SK-N-SH (cell line): ENCODE measurements around the gene PHF21A. TPM values are rescaled to one million over a fixed set of nuclear protein-coding genes. Genes with fewer than 3 reads are reported as not detected.

Experiments used
- CTCF ChIA-PET: fragments of 300-600, 350-600 bp; formaldehyde crosslinking; extraction: SDS; loops from one replicate; lab custom pipeline; 2021; lab: Yijun Ruan, JAX
- POLR2A ChIA-PET: fragments of 350-600 bp; sonication (Branson Sonifier 250); formaldehyde crosslinking; extraction: SDS; loops from one replicate; lab custom pipeline; 2020; ENCODE audit warnings: antibody characterized with exemption, inconsistent platforms; lab: Yijun Ruan, JAX
- DNase-seq: peaks from one replicate; pipeline ENCODE4 v3.0.0; 2012
- H2AFZ ChIP-seq: fragments of 200-600 bp; sonication (generic); 2 replicates; pipeline ENCODE4 v1.8.1; 2016; ENCODE audit warnings: antibody characterized with exemption, mild to moderate bottlenecking, low read depth
- H3F3A ChIP-seq: fragments of 200-600 bp; sonication (generic); replicated peaks from 2 replicates; pipeline ENCODE3; 2016; ENCODE audit warnings: antibody characterized with exemption, mild to moderate bottlenecking; ENCODE audit not compliant: insufficient read depth
- H3K27ac ChIP-seq, 2 experiments: fragments of 200-500 bp in 1 of 2; fragments of 200-600 bp in 1 of 2; sonication (Bioruptor generic) in 1 of 2; sonication (generic), shearing (Covaris generic) in 1 of 2; 2 replicates each; pipeline versions ENCODE4 v1.5.1 to v1.6.1; 2014 to 2016; ENCODE audit warnings: low read depth in 2 of 2, inconsistent platforms in 1 of 2, low read length in 1 of 2, mild to moderate bottlenecking in 1 of 2, mixed read lengths in 1 of 2
- H3K27me3 ChIP-seq: fragments of 200-600 bp; sonication (generic), shearing (Covaris generic); 2 replicates; pipeline ENCODE4 v1.6.1; 2016; ENCODE audit warnings: mixed run types; ENCODE audit not compliant: insufficient read depth
- H3K36me3 ChIP-seq, 2 experiments: fragments of 200-500 bp in 1 of 2; fragments of 200-600 bp in 1 of 2; sonication (Bioruptor generic) in 1 of 2; sonication (generic) in 1 of 2; replicated peaks in 1 of 2; 2 replicates each; pipeline versions ENCODE3 to v1.5.1; 2014 to 2016; ENCODE audit warnings: low read length in 1 of 2, mild to moderate bottlenecking in 1 of 2; ENCODE audit not compliant: insufficient read depth in 2 of 2, control insufficient read depth in 1 of 2
- H3K4me1 ChIP-seq, 2 experiments: fragments of 200-500 bp in 1 of 2; fragments of 200-600 bp in 1 of 2; sonication (Bioruptor generic) in 1 of 2; sonication (generic), shearing (Covaris generic) in 1 of 2; 2 replicates each; pipeline versions ENCODE4 v1.5.1 to v1.6.1; 2014 to 2016; ENCODE audit warnings: low read depth in 1 of 2, low read length in 1 of 2, mixed run types in 1 of 2; ENCODE audit not compliant: insufficient read depth in 2 of 2, control insufficient read depth in 1 of 2
- H3K4me2 ChIP-seq: fragments of 200-600 bp; sonication (generic), shearing (Covaris generic); 2 replicates; pipeline ENCODE4 v1.6.1; 2017; ENCODE audit warnings: mixed run types
- H3K4me3 ChIP-seq, 2 experiments: fragments of 200-500 bp in 1 of 2; fragments of 200-600 bp in 1 of 2; sonication (Bioruptor generic) in 1 of 2; sonication (generic), shearing (Covaris generic) in 1 of 2; 2 replicates each; pipeline versions ENCODE4 v1.5.1 to v1.8.1; 2014 to 2016; ENCODE audit warnings: low read depth in 2 of 2, inconsistent platforms in 1 of 2, low read length in 1 of 2, mild to moderate bottlenecking in 1 of 2, mixed read lengths in 1 of 2, moderate library complexity in 1 of 2
- H3K79me2 ChIP-seq: fragments of 200-600 bp; sonication (generic); 2 replicates; pipeline ENCODE4 v1.8.1; 2017; ENCODE audit warnings: mild to moderate bottlenecking; ENCODE audit not compliant: insufficient read depth
- H3K9ac ChIP-seq: fragments of 200-600 bp; sonication (generic); 2 replicates; pipeline ENCODE4 v1.6.1; 2017; ENCODE audit warnings: mixed run types
- H3K9me2 ChIP-seq: fragments of 200-600 bp; sonication (generic); 2 replicates; pipeline ENCODE4 v1.6.1; 2017; ENCODE audit warnings: mixed run types
- H3K9me3 ChIP-seq: fragments of 200-600 bp; sonication (generic); 2 replicates; pipeline ENCODE4 v1.6.1; 2017; ENCODE audit warnings: mixed run types, mild to moderate bottlenecking, moderate library complexity
- H4K20me1 ChIP-seq: fragments of 200-600 bp; sonication (generic); 2 replicates; pipeline ENCODE4 v1.6.1; 2017; ENCODE audit warnings: mild to moderate bottlenecking, mixed run types; ENCODE audit not compliant: insufficient read depth
- ELF1 ChIP-seq: IDR thresholded peaks from 2 replicates; pipeline ENCODE4 v1.4.0; 2012
- EP300 ChIP-seq, 2 experiments: IDR thresholded peaks; 2 replicates each; pipeline versions ENCODE4 v1.4.0 to v1.6.1; 2012; ENCODE audit warnings: borderline replicate concordance in 1 of 2, low read depth in 1 of 2, low read length in 1 of 2
- FOXJ3 ChIP-seq: sonication (generic); formaldehyde crosslinking; IDR thresholded peaks from 2 replicates; pipeline ENCODE4 v1.5.1; 2020; ENCODE audit warnings: mild to moderate bottlenecking, missing genetic modification reagents
- GABPA ChIP-seq: IDR thresholded peaks from 2 replicates; pipeline ENCODE4 v1.4.0; 2012; ENCODE audit warnings: low read depth, mild to moderate bottlenecking
- GATA2 ChIP-seq: sonication (generic); formaldehyde crosslinking; IDR thresholded peaks from 2 replicates; pipeline ENCODE4 v1.5.0; 2020; ENCODE audit warnings: mild to moderate bottlenecking, missing genetic modification reagents
- IRF3 ChIP-seq: fragments of 150-350 bp; IDR thresholded peaks from 2 replicates; pipeline ENCODE4 v1.6.1; 2016; ENCODE audit warnings: mild to moderate bottlenecking, low read depth, low read length
- MAX ChIP-seq: IDR thresholded peaks from 2 replicates; pipeline ENCODE4 v1.4.0; 2012; ENCODE audit warnings: low read depth
- PBX3 ChIP-seq: IDR thresholded peaks from 2 replicates; pipeline ENCODE4; 2012
- POLR2AphosphoS5 ChIP-seq: IDR thresholded peaks from 2 replicates; pipeline ENCODE4 v1.6.1; 2012; ENCODE audit warnings: low read depth, low read length
- RAD21 ChIP-seq: IDR thresholded peaks from 2 replicates; pipeline ENCODE4 v1.6.1; 2012; ENCODE audit warnings: mild to moderate bottlenecking, low read length
- REST ChIP-seq: IDR thresholded peaks from 2 replicates; pipeline ENCODE4 v1.6.1; 2012; ENCODE audit warnings: mild to moderate bottlenecking, low read depth, low read length, moderate library complexity
- RFX5 ChIP-seq: IDR thresholded peaks from 2 replicates; pipeline ENCODE4 v1.6.1; 2012; ENCODE audit warnings: mild to moderate bottlenecking, improper control_type of control experiment, low read length
- SIN3A ChIP-seq: IDR thresholded peaks from 2 replicates; pipeline ENCODE4 v1.6.1; 2012; ENCODE audit warnings: low read depth, mild to moderate bottlenecking, low read length, moderate library complexity, borderline replicate concordance
- TAF1 ChIP-seq: IDR thresholded peaks from 2 replicates; pipeline ENCODE4 v1.6.1; 2012; ENCODE audit warnings: low read depth, mild to moderate bottlenecking, low read length, moderate library complexity, borderline replicate concordance
- TCF12 ChIP-seq: IDR thresholded peaks from 2 replicates; pipeline ENCODE4 v1.4.0; 2012
- TEAD4 ChIP-seq: IDR thresholded peaks from 2 replicates; pipeline ENCODE4 v1.4.0; 2012; ENCODE audit warnings: mild to moderate bottlenecking, borderline replicate concordance; ENCODE audit not compliant: insufficient read depth
- USF1 ChIP-seq: IDR thresholded peaks from 2 replicates; pipeline ENCODE4 v1.4.0; 2012; ENCODE audit warnings: low read depth, borderline replicate concordance
- YY1 ChIP-seq: IDR thresholded peaks from 2 replicates; pipeline ENCODE4 v1.4.0; 2012; ENCODE audit warnings: low read depth, mild to moderate bottlenecking
- ZBTB33 ChIP-seq: IDR thresholded peaks from 2 replicates; pipeline ENCODE4 v1.4.0; 2012; ENCODE audit warnings: low read depth, borderline replicate concordance
- WGBS: methylation state at CpG from one replicate; pipeline ENCODE4 v1.1.6; 2017; ENCODE audit warnings: low lambda C conversion rate; 5-methylcytosine and 5-hydroxymethylcytosine counted together
- polyA plus RNA-seq, 3 experiments: library from polyadenylated mRNA; depleted of rRNA; stranded (reverse); fragments of >200 nt; gene quantifications; 2 replicates each; pipeline ENCODE4 v1.2.3, GENCODE V29; 2012

Gene PHF21A
- polyA plus RNA-seq, 1 of the 3 experiments (the other 2 are of a cell fraction): 18.8 TPM

- Histone ChIP-seq H3K9me2 (no peaks in the 10 kb centered on the region), H3K79me2 (no peaks in the 10 kb centered on the region), H4K20me1 (peaks cover 16% of the 10 kb centered on the region), H3K27ac (peak overlapping the region in 1 of 2 experiments; percentile 63; a peak in 1 of 4 replicates), H3K9me3 (no peaks in the 10 kb centered on the region), H3K4me3 (peak overlapping the region; percentile 66 to 67), H3K36me3 (peaks cover 0 to 4% of the 10 kb centered on the region in 2 experiments), H3K9ac (0 out of 2 replicates have a peak overlapping the region, but pooled peaks have one; percentile 14), H3K4me1 (peaks cover 3 to 48% of the 10 kb centered on the region in 2 experiments), H3K4me2 (peak overlapping the region; percentile 93), H2AFZ (0 out of 2 replicates have a peak overlapping the region, but pooled peaks have one; percentile 16), H3K27me3 (no peaks in the 10 kb centered on the region), H3F3A (no peaks in the 10 kb centered on the region)
- ChIA-PET CTCF (interaction anchor here (0.9 to 3.8 kb wide), 3 partner anchors 13 to 79 kb away, joined by 3 to 25 read pairs (median 3); no protein-coding TSS in a partner anchor), POLR2A (interaction anchor here (0.9 kb wide), 1 partner anchor 32 kb away, joined by 3 read pairs; no protein-coding TSS in a partner anchor)
- no peak for TF ChIP-seq FOXJ3 (CRISPR knock-in tag)
- no peak for TF ChIP-seq TCF12
- TF ChIP-seq GATA2: no peak
- no peak for TF ChIP-seq RAD21
- no peak for TF ChIP-seq REST
- no peak for TF ChIP-seq PBX3
- no peak for TF ChIP-seq IRF3
- TF ChIP-seq EP300 (IDR thresholded peaks at IDR 0.05; ENCODE audit: borderline replicate concordance in 1 of 2, low read depth in 1 of 2, low read length in 1 of 2): no peak
- no peak for TF ChIP-seq RFX5
- no peak for TF ChIP-seq GABPA
- TF ChIP-seq ELF1: no peak
- TF ChIP-seq MAX: no peak
- no peak for TF ChIP-seq SIN3A
- TF ChIP-seq TAF1: no peak
- no peak for TF ChIP-seq ZBTB33
- no peak for TF ChIP-seq USF1
- no peak for TF ChIP-seq YY1
- TF ChIP-seq TEAD4: no peak
- TF ChIP-seq POLR2AphosphoS5: no peak
- WGBS: 14% methylated on average over 12 of the region's 43 CpGs
- peak; percentile 78 for DNase-seq
Measured at GRCh38 chr11:45885921-45886721, 235.1 kb downstream of the PHF21A start.
